ENCODE results near the gene CDC123. TPM values are rescaled to one million over a fixed set of nuclear protein-coding genes. Genes with fewer than 3 reads are reported as not detected.

The CDC123 gene
- total and polyA plus RNA-seq, 2 experiments from 2014 or later, result 158 to 179 TPM

- no peaks in the 10 kb centered on the region for H3K9me2 ChIP-seq (ENCODE audit: insufficient read depth)
- H3K4me3 ChIP-seq, result no peak overlapping the region
- no peak for ATAC-seq
- H3K79me2 ChIP-seq (replicated peaks; ENCODE audit: insufficient read depth), result peaks cover 45% of the 10 kb centered on the region
- H4K20me1 ChIP-seq (replicated peaks; ENCODE audit: insufficient read depth), result peaks cover 27% of the 10 kb centered on the region
- Mint-ChIP-seq H3K36me3 (ENCODE audit: low read depth) (peaks cover 69% of the 10 kb centered on the region), H3K27ac (no peak overlapping the region), H3K9me3 (no peaks in the 10 kb centered on the region), H3K4me3 (no peak overlapping the region), H3K27me3 (ENCODE audit: insufficient read depth, low read depth, poor library complexity) (no peaks in the 10 kb centered on the region), H3K4me1 (no peaks in the 10 kb centered on the region)
- peak; percentile 73 for DNase-seq (ENCODE audit: low spot score)
- H3K4me2 ChIP-seq, result no peak overlapping the region
- no peak overlapping the region for H2AFZ ChIP-seq
- H3K27ac ChIP-seq (ENCODE audit: low read depth), result no peak overlapping the region
- H3K27me3 ChIP-seq (ENCODE audit: insufficient read depth), result no peaks in the 10 kb centered on the region
- H3F3A ChIP-seq (replicated peaks; ENCODE audit: low read depth), result no peaks in the 10 kb centered on the region; the same call in 1 of the 2 replicates
- H3K4me1 ChIP-seq (ENCODE audit: insufficient read depth), result no peaks in the 10 kb centered on the region
- H3K36me3 ChIP-seq (ENCODE audit: insufficient read depth), result peaks cover 53% of the 10 kb centered on the region
- TF ChIP-seq CTCF (conservative IDR thresholded peaks at IDR 0.05; ENCODE audit: low read depth in 2 of 2) (peak in 1 of 2 experiments; percentile 79; a peak in 3 of 4 replicates), NANOG (IDR thresholded peaks at IDR 0.05; ENCODE audit: borderline replicate concordance) (no peak)
These were observed 18.8 kb downstream of the CDC123 start for GRCh38 chr10:12214763-12215218.

GRCh38 chr10:12218991-12219390 lies 23.0 kb downstream of the CDC123 start:
- Histone ChIP-seq H3F3A (replicated peaks; ENCODE audit: low read depth) (0 out of 2 replicates have a peak, but pooled peaks cover 7% of the 10 kb centered on the region), H3K9me2 (ENCODE audit: insufficient read depth) (no peaks in the 10 kb centered on the region), H3K36me3 (ENCODE audit: insufficient read depth) (peaks cover 33% of the 10 kb centered on the region), H3K79me2 (replicated peaks; ENCODE audit: insufficient read depth) (peaks cover 71% of the 10 kb centered on the region), H3K27me3 (ENCODE audit: insufficient read depth) (no peaks in the 10 kb centered on the region), H3K4me1 (ENCODE audit: insufficient read depth) (no peaks in the 10 kb centered on the region), H2AFZ (no peak overlapping the region), H3K4me3 (no peak overlapping the region), H4K20me1 (replicated peaks; ENCODE audit: insufficient read depth) (peaks cover 18% of the 10 kb centered on the region), H3K4me2 (no peak overlapping the region), H3K27ac (ENCODE audit: low read depth) (no peak overlapping the region)
- Mint-ChIP-seq H3K27me3 (ENCODE audit: insufficient read depth, low read depth, poor library complexity) (no peaks in the 10 kb centered on the region), H3K36me3 (ENCODE audit: low read depth) (peaks cover 73% of the 10 kb centered on the region), H3K9me3 (no peaks in the 10 kb centered on the region), H3K27ac (no peak overlapping the region), H3K4me3 (no peak overlapping the region), H3K4me1 (no peaks in the 10 kb centered on the region)
- no peak for DNase-seq (ENCODE audit: low spot score)
- no peak for ATAC-seq
- TF ChIP-seq ZNF331 (CRISPR knock-in tag; IDR thresholded peaks at IDR 0.05; ENCODE audit: low read depth) (no peak), CTCF (conservative IDR thresholded peaks at IDR 0.05; ENCODE audit: low read depth in 2 of 2) (no peak), ETS1 (IDR thresholded peaks at IDR 0.05) (no peak), NANOG (IDR thresholded peaks at IDR 0.05; ENCODE audit: borderline replicate concordance) (no peak), ZNF114 (CRISPR knock-in tag; IDR thresholded peaks at IDR 0.05) (no peak), ZNF462 (CRISPR knock-in tag; IDR thresholded peaks at IDR 0.05) (no peak), JUNB (IDR thresholded peaks at IDR 0.05; ENCODE audit: unreplicated experiment) (no peak), CREB1 (CRISPR knock-in tag; IDR thresholded peaks at IDR 0.05; ENCODE audit: low read depth) (no peak), POLR2AphosphoS5 (IDR thresholded peaks at IDR 0.05; ENCODE audit: low read depth) (no peak), STAT1 (IDR thresholded peaks at IDR 0.05; ENCODE audit: unreplicated experiment) (no peak), EZH2 (IDR thresholded peaks at IDR 0.05; ENCODE audit: low read depth, unreplicated experiment) (no peak)

Measured in GM23338 (cell line).